ENCODE data around the gene ACRBP.
"Not testable (repeated sequence)": the region's sequence is repeated elsewhere in the genome, so short reads cannot be mapped to it uniquely, and the experiment has no call there.

The ACRBP gene

GRCh38 chr12:6614513-6615172 is 32.6 kb downstream of the ACRBP start:
- DNase-seq = no peak

GRCh38 chr12:6613776-6614512 is 33.3 kb downstream of the ACRBP start:
- peak; percentile 89 for DNase-seq

GRCh38 chr12:6613015-6613775 is 34.0 kb downstream of the ACRBP start:
- peak; percentile 89 for DNase-seq

- no peak for DNase-seq
Observed at GRCh38 chr12:6612652-6613014, 34.6 kb downstream of the ACRBP start.

GRCh38 chr12:6612247-6612646 is 35.0 kb downstream of the ACRBP start:
- DNase-seq = no peak

GRCh38 chr12:6608592-6609281 is 38.5 kb downstream of the ACRBP start:
- no peak for DNase-seq

GRCh38 chr12:6607751-6608591 is 39.3 kb downstream of the ACRBP start:
- peak; percentile 90 for DNase-seq

GRCh38 chr12:6606331-6607131 is 40.7 kb downstream of the ACRBP start:
- DNase-seq = no peak

- no peak for DNase-seq
Observed at GRCh38 chr12:6605421-6606330, 41.6 kb downstream of the ACRBP start.

GRCh38 chr12:6604259-6605029 is 42.8 kb downstream of the ACRBP start:
- no peak for DNase-seq

- DNase-seq = peak; percentile 50
Observed at GRCh38 chr12:6603095-6603567, 44.1 kb downstream of the ACRBP start.

GRCh38 chr12:6602526-6602925 is 44.7 kb downstream of the ACRBP start:
- no peak for DNase-seq

GRCh38 chr12:6595673-6596072 is 51.6 kb downstream of the ACRBP start:
- not testable (repeated sequence) for DNase-seq

- DNase-seq = no peak
Observed at GRCh38 chr12:6592087-6592486, 55.1 kb downstream of the ACRBP start.

Measured in NCI-H524 treated with DMSO at 0.1 percent for 48 hours (cell line).